ENCODE results near the gene THBS3.
"Not testable (repeated sequence)": the region's sequence is repeated elsewhere in the genome, so short reads cannot be mapped to it uniquely, and the experiment has no call there.

THBS3 gene

GRCh38 chr1:155164625-155165024 lies 43.1 kb downstream of the THBS3 start:
- H3K27ac ChIP-seq; DNase-seq (ENCODE audit: low read depth, low spot score): not testable (repeated sequence)

- not testable (repeated sequence) for DNase-seq (ENCODE audit: low read depth, low spot score); H3K27ac ChIP-seq
Observed at GRCh38 chr1:155163785-155164184, 43.9 kb downstream of the THBS3 start.

- not testable (repeated sequence) for DNase-seq (ENCODE audit: low read depth, low spot score); H3K27ac ChIP-seq
Observed at GRCh38 chr1:155162631-155163030, 45.1 kb downstream of the THBS3 start.

GRCh38 chr1:155160128-155160527 lies 47.6 kb downstream of the THBS3 start:
- no peak overlapping the region for H3K27ac ChIP-seq
- no peak for DNase-seq (ENCODE audit: low read depth, low spot score)

- no peak overlapping the region for H3K27ac ChIP-seq
- no peak for DNase-seq (ENCODE audit: low read depth, low spot score)
Observed at GRCh38 chr1:155158991-155159390, 48.7 kb downstream of the THBS3 start.

GRCh38 chr1:155155996-155156643 lies 51.6 kb downstream of the THBS3 start:
- not testable (repeated sequence) for DNase-seq (ENCODE audit: low read depth, low spot score); H3K27ac ChIP-seq

Data from epithelial cell of prostate (primary cell).